ENCODE measurements around the gene SIX2. TPM values are rescaled to one million over a fixed set of nuclear protein-coding genes. Genes with fewer than 3 reads are reported as not detected.

SIX2 gene
- total and polyA plus RNA-seq, 2 donors (not counting 1 experiment from before 2014, with no cell fraction given): 0.03 TPM; not detected in 1

DNA sequence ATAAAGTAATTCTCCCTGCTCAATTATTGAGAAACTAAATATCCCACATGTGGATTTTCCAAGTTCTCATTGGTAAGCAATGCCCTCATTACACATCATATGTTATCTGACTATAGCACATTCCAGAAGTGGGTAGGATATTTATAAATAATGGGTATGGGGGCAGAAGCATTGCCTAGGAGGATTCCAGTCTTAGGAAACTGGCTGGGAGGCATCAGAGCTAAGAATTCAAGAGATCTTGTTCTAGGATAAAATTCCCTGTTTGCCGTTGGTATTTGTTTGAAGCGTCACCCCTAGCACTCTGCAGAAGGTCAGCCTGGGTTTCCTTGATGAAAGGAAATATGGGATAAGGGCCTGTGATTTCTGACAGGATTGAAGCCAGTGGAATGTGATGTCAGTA, 20.1 kb downstream of the SIX2 start:
- no peaks in the 10 kb centered on the region for H3K36me3 ChIP-seq (ENCODE audit: control insufficient read depth, insufficient read depth, low read length)
- H3K4me2 ChIP-seq (ENCODE audit: extremely low read depth, insufficient read depth, low read length): no peak overlapping the region
- no peaks in the 10 kb centered on the region for H3K4me1 ChIP-seq (ENCODE audit: control insufficient read depth, extremely low read depth, insufficient read depth, low read length)
- no peak for DNase-seq (ENCODE audit: low read depth in 2 of 2)
- H3K27me3 ChIP-seq (ENCODE audit: control insufficient read depth, insufficient read depth, low read length): peaks cover 22% of the 10 kb centered on the region
- no peak overlapping the region for H2AFZ ChIP-seq (ENCODE audit: low read length)
- H3K9me3 ChIP-seq (ENCODE audit: control insufficient read depth, insufficient read depth, low read depth, low read length): no peaks in the 10 kb centered on the region
- H4K20me1 ChIP-seq (ENCODE audit: control insufficient read depth, extremely low read depth, insufficient read depth, low read length): no peaks in the 10 kb centered on the region
- no peak overlapping the region for H3K4me3 ChIP-seq (replicated peaks in 1 of 4; ENCODE audit: control extremely low read depth in 1 of 4, insufficient read depth in 1 of 4, low read depth in 3 of 4, low read length in 4 of 4)
- no peaks in the 10 kb centered on the region for H3K79me2 ChIP-seq (ENCODE audit: control insufficient read depth, insufficient read depth, low read length)
- no peak overlapping the region for H3K9ac ChIP-seq (ENCODE audit: insufficient read depth, low read length)
- H3K27ac ChIP-seq (ENCODE audit: insufficient read depth, low read length): no peak overlapping the region
- TF ChIP-seq, protein P1, sequence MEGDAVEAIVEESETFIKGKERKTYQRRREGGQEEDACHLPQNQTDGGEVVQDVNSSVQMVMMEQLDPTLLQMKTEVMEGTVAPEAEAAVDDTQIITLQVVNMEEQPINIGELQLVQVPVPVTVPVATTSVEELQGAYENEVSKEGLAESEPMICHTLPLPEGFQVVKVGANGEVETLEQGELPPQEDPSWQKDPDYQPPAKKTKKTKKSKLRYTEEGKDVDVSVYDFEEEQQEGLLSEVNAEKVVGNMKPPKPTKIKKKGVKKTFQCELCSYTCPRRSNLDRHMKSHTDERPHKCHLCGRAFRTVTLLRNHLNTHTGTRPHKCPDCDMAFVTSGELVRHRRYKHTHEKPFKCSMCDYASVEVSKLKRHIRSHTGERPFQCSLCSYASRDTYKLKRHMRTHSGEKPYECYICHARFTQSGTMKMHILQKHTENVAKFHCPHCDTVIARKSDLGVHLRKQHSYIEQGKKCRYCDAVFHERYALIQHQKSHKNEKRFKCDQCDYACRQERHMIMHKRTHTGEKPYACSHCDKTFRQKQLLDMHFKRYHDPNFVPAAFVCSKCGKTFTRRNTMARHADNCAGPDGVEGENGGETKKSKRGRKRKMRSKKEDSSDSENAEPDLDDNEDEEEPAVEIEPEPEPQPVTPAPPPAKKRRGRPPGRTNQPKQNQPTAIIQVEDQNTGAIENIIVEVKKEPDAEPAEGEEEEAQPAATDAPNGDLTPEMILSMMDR (conservative IDR thresholded peaks at IDR 0.05 in 1 of 2, IDR thresholded peaks at IDR 0.05 in 1 of 2; ENCODE audit: low read depth in 1 of 2, low read length in 2 of 2): no peak
- no peak for TF ChIP-seq EZH2 (IDR thresholded peaks at IDR 0.05; ENCODE audit: low read length, missing control alignments)

DNA sequence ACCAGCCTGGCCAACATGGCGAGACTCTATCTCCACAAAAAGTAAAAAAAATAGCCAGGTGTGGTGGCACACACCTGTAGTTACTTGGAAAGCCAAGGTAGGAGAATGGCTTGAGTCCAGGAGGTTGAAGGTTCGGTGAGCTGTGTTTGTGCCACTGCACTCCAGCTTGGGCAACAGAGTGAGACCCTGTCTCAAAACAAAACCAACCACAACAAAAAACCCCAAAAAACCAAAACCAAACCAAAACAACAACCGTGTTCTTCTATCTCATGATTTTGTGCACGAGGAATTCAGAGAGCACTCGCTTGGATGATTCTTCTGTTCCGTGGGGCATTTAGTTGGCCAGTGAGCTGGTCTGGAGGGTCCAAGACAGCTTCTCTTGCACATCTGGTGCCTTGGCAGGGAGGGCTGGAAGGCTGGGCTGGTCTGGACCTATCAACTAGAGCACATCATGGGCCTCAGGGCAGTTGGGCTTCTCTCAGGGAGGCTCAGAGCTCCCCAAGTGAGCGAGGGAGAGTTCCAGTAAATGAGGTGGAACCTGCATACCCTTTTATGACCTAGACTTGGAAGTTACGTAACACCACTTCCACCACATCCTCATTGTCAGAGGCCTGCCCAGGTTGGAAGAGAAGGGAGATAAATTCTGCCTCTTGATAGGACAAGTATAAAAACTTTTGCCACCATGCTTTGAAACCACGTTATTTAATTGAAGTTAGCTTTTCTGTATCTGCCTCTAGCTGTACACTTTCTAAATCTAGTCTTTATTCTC, 25.2 kb downstream of the SIX2 start:
- Histone ChIP-seq H3K4me3 (replicated peaks in 1 of 4; ENCODE audit: control extremely low read depth in 1 of 4, insufficient read depth in 1 of 4, low read depth in 3 of 4, low read length in 4 of 4) (no peak overlapping the region), H3K4me1 (ENCODE audit: control insufficient read depth, extremely low read depth, insufficient read depth, low read length) (no peaks in the 10 kb centered on the region), H3K27ac (ENCODE audit: insufficient read depth, low read length) (no peak overlapping the region), H3K9ac (ENCODE audit: insufficient read depth, low read length) (no peak overlapping the region), H3K79me2 (ENCODE audit: control insufficient read depth, insufficient read depth, low read length) (no peaks in the 10 kb centered on the region), H3K36me3 (ENCODE audit: control insufficient read depth, insufficient read depth, low read length) (no peaks in the 10 kb centered on the region), H3K9me3 (ENCODE audit: control insufficient read depth, insufficient read depth, low read depth, low read length) (no peaks in the 10 kb centered on the region), H4K20me1 (ENCODE audit: control insufficient read depth, extremely low read depth, insufficient read depth, low read length) (no peaks in the 10 kb centered on the region), H2AFZ (ENCODE audit: low read length) (no peak overlapping the region), H3K4me2 (ENCODE audit: extremely low read depth, insufficient read depth, low read length) (no peak overlapping the region), H3K27me3 (ENCODE audit: control insufficient read depth, insufficient read depth, low read length) (peaks cover 2% of the 10 kb centered on the region)
- DNase-seq (ENCODE audit: low read depth in 2 of 2): no peak
- no peak for TF ChIP-seq EZH2 (IDR thresholded peaks at IDR 0.05; ENCODE audit: low read length, missing control alignments)
- TF ChIP-seq, protein P1 (conservative IDR thresholded peaks at IDR 0.05 in 1 of 2, IDR thresholded peaks at IDR 0.05 in 1 of 2; ENCODE audit: low read depth in 1 of 2, low read length in 2 of 2): no peak

DNA sequence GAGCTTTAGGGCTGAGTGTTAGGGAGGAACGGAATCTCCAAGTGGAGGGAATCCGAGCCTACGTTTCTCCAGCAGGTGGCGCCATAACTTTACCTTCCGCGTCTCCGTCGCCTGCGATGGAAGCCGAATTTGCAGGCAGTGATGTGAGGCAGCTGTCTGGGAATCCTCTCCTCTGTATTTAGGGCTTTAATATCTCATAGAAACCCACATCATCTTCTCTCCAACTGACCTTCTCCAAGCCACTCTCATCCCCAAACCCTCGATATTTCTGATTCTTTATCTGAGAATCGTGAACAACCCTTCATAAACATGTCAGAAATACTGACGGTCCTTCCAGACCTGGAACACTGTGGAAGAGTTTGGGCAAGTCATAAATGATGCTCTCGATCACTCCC, 27.5 kb downstream of the SIX2 start:
- Histone ChIP-seq H3K27me3 (ENCODE audit: control insufficient read depth, insufficient read depth, low read length) (peaks cover 10% of the 10 kb centered on the region), H3K9me3 (ENCODE audit: control insufficient read depth, insufficient read depth, low read depth, low read length) (no peaks in the 10 kb centered on the region), H3K4me3 (replicated peaks in 1 of 4; ENCODE audit: control extremely low read depth in 1 of 4, insufficient read depth in 1 of 4, low read depth in 3 of 4, low read length in 4 of 4) (no peak overlapping the region), H3K4me2 (ENCODE audit: extremely low read depth, insufficient read depth, low read length) (no peak overlapping the region), H3K9ac (ENCODE audit: insufficient read depth, low read length) (no peak overlapping the region), H3K79me2 (ENCODE audit: control insufficient read depth, insufficient read depth, low read length) (no peaks in the 10 kb centered on the region), H4K20me1 (ENCODE audit: control insufficient read depth, extremely low read depth, insufficient read depth, low read length) (no peaks in the 10 kb centered on the region), H3K36me3 (ENCODE audit: control insufficient read depth, insufficient read depth, low read length) (no peaks in the 10 kb centered on the region), H3K4me1 (ENCODE audit: control insufficient read depth, extremely low read depth, insufficient read depth, low read length) (no peaks in the 10 kb centered on the region), H3K27ac (ENCODE audit: insufficient read depth, low read length) (no peak overlapping the region), H2AFZ (ENCODE audit: low read length) (no peak overlapping the region)
- peak; percentile 54 to 82 for DNase-seq (ENCODE audit: low read depth in 2 of 2)
- TF ChIP-seq, protein P1 (conservative IDR thresholded peaks at IDR 0.05 in 1 of 2, IDR thresholded peaks at IDR 0.05 in 1 of 2; ENCODE audit: low read depth in 1 of 2, low read length in 2 of 2): peak; percentile 80 to 90
- peak; percentile 31 for TF ChIP-seq EZH2 (IDR thresholded peaks at IDR 0.05; ENCODE audit: low read length, missing control alignments)
